Measurements from ENCODE around the gene MTRFR.

Gene MTRFR

DNA sequence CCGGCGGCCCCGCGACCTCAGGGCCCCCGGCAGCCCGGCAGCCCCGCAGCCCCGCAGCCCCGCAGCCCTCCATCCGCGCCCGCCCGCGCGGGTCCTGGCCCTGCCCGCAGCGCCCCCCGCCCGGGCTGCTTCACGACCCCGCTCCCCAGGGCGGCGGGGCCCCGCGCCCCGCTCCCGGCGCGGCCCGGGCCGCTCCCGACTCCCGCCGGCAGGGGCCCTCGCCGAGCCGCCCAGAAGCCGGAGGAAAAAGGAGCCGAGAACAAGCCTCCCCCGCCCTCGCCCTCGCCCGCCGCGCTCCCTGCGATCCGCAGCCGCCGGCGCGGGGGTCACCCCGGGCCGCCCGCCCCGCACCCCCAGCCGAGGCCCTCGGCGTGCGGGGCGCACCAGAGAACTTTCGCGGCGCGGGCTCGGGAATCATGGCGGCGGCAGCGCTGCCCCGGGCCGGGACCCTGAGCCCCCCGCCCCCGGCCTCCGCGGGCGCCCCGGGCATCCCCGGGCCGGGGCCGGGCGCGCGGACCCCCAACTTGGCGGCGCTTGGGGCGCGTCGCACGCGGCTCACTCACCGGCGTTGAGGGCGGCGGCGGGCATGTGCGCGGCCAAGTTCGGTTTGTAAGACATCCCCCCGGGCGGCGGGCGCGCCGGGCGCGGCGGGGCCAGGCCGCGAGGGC is 37.9 kb downstream of the MTRFR start:
- DNase-seq, result peak; percentile 53

DNA sequence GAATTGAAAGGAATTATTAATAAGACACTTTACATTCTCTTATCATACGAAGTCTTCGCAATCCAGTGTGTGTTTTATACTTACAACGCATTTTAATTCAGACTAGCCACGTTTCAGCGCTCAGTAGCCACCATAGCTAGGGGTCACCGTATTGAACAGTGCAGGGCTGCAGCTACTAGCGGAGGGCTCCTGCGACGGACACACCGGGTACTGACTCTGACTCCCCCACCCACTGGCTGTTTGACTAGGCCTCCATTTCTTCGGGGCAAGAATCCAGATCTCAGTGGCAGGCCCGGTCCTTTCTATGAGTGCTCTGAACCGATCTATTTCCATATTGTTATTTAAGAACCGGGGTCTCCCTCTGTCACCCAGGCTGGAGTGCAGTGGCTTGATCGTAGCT is 39.9 kb downstream of the MTRFR start:
- no peak for DNase-seq

DNA sequence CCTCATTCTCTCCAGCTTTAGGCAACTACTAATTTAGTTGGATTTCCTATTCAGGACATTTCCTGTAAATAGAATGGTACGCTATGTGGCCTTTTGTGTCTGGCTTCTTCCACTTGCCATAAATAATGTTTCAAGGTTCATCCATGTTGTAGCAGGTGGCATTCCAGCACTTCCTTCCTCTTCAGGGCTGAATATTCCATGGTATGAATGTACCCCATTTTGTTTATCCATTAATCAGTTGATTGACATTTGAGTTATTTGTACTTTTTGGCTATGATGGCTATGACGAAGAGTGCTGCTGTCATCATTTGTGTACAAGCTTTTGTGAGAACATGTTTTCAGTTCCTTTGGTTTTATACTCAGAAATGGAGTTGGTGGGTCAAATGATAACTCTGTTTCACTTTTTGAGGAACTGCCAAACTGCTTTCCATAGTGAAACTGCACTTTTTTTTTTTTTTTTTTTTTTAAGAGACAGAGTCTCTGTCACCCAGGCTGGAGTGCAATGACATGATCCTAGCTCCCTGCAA is 44.9 kb downstream of the MTRFR start:
- no peak for DNase-seq

DNA sequence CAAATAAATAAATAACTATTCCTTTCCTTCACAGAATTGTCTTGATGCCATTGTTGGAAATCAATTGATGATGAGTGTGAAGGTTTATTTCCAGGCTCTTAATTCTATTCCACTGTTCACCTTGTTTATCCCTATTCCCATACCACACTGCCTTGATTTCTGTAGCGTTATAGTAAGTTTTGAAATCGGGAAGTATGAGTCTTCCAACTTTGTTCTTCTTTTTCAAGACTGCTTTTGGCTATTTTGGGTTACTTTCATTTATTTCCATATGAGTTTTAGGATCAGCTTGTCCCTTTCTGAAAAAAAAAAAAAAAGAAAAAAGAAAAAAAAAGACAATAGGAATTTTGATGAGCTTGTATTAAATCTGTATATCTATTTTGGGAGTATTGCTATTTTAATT is 47.7 kb downstream of the MTRFR start:
- no peak for DNase-seq

DNA sequence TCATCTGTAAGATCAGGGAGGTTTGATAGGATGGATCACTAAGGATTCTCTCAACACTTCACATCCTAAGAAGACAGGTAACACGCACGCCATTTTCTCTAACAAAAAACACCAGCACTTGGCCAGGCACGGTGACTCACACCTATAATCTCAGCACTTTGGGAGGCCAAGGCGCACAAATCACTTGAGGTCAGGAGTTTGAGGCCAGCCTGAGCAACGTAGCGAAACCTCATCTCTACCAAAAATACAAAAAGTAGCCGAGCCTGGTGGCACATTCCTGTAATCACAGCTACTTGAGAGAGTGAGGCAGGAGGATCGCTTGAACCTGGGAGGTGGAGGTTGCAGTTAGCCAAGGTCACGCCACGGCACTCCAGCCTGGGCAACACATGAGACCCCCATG is 48.9 kb downstream of the MTRFR start:
- no peak for DNase-seq

DNA sequence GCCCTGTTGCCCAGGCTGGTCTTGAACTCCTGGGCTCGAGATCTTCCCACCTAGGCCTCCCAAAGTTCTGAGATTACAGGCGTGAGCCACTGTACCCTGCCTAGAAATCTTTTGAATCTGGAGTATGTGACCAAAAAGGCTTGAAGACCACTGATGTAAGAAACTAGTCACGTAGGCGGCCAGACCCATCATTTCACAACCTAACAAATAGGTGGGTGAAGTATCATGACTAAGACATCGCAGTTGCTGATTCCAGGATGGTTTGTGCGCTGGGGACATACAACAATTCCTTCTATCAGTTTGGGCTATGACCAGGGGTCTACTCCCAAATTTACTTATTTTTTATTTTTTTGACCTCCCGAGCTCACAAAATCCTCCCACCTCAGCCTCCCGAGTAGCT is 50.2 kb downstream of the MTRFR start:
- no peak for DNase-seq

DNA sequence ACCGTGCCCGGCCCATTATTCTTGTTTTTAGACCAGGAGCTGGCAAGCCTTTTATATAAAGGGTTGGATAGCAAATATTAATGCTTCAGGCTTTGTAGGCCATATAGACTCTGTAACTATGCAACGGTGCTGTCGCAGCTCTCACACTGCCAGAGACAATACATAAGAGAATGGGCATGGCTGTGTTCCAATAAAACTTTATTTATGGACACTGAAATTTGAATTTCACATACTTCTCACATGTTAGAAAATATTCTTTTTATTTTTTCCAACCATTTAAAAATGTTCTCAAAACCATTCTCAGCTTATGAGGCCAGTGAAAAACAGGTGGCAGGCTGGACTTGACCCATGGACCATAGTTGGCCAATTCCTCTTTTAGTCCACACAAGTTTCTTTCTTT is 51.4 kb downstream of the MTRFR start:
- no peak for DNase-seq

DNA sequence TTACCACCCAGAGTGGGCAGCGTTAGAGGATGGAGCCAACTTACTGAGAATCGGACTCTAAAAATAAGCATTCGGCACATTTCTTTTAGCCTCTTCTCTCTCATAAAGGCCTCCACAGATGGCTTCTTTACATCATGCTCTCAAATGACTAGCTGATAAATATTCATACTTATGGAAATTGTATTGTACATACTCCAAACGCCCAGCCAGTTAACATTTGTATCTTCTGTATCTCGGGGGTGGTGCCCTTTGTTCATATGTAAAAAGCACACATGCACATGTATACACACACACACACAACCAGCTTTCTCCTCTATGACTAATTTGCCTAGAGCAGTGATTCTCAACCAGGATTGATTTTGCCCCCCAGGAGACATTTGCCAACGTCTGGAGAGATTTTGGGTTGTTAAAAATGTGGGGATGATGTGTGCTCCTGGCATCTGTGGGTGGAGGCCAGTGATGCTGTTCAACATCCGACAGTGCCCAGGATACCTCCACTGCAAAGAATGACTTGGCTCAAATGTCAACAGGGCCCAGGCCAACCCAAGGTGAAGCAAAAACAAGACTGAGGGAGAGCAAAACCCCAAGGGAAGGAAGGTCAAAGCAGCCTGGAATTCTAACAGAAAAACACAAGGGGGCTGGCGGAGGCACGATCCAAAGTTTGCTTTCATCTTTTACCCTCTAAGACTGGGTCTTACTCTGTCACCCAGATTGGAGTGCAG is 53.6 kb downstream of the MTRFR start:
- DNase-seq, result no peak

DNA sequence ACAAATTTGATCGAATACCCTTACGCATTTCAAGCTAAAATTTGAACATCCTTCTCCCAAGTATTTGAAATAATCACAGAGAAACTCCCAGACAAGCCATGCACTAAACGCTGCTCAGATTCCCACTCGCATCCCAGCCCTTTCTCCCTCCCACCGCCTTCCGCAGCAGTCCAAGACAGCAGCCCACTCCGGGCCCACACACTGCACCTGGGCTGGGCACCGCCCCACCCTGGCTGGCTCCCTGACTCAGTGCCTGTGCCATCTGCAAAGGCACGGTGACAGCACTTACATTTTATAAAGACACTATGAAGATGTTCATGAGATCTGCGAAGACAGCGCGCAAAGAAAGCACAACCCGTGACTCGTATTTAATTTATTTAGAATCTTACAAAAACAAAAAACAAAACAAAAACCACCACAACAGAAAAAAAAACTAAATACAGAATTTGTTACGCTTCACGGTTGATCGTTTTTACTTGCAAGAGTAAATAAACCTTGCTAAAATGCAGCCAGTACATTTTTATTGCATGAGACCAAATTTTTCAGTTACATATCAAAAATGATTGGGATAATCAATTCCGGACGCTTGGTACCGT is 55.6 kb downstream of the MTRFR start:
- no peak for DNase-seq

DNA sequence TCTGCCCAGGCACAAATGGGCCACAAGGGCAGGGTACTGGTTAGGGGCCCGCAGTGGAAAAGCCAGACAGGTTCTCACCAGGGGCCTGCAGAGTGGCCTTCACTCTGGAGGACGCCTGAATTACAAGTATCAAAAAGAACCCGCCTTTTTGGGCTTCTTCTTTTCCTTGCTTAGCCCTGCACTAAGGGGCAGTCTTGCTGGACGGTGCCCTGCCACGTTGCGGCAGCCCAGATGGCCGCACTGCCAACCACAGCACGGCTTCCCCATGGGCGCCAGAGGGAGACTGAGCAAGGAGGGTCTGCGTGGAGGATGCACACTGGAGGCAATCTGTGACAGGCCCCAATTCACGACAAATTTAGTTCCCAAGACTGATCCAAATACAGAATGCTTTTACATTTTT is 56.7 kb downstream of the MTRFR start:
- no peak for DNase-seq

DNA sequence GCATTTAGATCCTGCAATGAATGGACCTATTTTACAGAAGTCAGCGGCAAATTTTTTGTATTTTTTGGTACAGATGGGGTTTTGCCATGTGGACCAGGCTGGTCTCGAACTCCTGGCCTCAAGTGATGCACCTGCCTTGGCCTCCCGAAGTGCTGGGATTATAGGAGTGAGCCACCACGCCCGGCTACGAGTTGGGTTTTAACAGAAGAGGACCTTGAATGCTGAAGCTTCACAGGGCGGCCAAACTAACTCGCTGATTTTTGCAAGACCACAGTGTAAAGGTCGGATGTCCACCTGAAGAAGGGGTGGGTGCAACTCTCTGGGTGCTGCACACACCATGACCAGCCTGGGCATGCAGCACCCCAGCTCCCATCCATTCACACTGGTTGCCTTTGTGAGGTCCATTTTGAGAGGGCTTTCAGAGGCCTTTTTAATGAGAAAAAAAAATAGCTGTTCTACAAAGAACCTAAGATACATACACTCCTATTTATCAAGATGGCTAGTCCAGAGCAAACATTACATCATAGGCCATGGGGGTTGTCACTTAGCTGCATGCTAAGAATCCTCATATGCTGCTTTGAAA is 60.0 kb downstream of the MTRFR start:
- DNase-seq, result no peak

DNA sequence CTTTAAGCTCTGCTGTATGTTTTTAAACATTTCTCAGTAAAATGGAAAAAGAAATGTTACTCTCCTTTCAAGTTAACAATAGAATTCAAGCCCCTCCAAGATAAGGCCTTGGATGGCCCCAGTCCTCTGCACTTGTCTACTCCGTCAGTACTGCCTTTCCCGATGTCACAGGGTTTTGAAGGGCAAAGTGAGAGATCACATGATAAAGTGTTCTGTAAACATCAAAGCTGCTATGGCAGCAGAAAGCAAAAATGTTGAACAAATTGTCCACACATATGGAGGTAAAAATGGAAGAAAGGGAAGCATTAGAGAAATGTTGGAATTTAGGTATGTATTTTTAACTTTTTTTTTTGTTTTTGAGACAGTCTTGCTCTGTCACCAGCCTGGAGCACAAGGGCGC is 71.9 kb downstream of the MTRFR start:
- DNase-seq, result no peak

DNA sequence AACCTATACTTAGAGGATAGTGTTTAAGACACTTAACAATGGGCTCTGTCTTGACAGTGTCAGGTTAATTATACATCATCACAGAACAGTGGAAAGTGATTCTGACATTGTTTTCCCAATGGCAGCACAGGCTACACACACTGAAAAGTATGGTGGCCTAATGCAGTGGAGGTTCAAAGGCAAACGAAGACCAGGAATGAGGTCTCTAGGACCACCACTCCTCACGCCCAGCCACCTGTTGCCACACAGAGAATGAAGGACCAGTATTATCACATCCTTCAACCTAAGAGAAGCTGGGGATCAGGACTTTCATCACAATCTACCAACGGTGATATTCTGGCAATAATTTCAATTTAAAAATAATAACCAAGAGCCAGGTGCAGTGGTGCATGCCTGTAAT is 73.0 kb downstream of the MTRFR start:
- DNase-seq, result no peak
